Retinal pigment epithelial cell (primary cell): ENCODE measurements around the gene PFKFB2.

ENCODE experiments used
- DNase-seq: peaks from one replicate; pipeline ENCODE4 v3.0.0-alpha.2; 2010; ENCODE audit warnings: low read depth
- H3K4me3 ChIP-seq: 2 replicates; pipeline ENCODE4 v1.5.1; 2011; ENCODE audit warnings: mild to moderate bottlenecking, low read length, control low read depth, moderate library complexity
- CTCF ChIP-seq: conservative IDR thresholded peaks from 2 replicates; pipeline ENCODE4 v1.5.1; 2011; ENCODE audit warnings: low read depth, low read length, control low read depth, inconsistent platforms

Gene PFKFB2

GRCh38 chr1:207027921-207028320 lies 25.2 kb upstream of the PFKFB2 start:
- no peak for TF ChIP-seq CTCF
- H3K4me3 ChIP-seq = no peak overlapping the region
- no peak for DNase-seq

- TF ChIP-seq CTCF = no peak
- no peak for DNase-seq
- no peak overlapping the region for H3K4me3 ChIP-seq
These were observed 24.0 kb upstream of the PFKFB2 start for GRCh38 chr1:207028884-207029650.

GRCh38 chr1:207029701-207030521 lies 23.2 kb upstream of the PFKFB2 start:
- DNase-seq = no peak
- H3K4me3 ChIP-seq = no peak overlapping the region
- TF ChIP-seq CTCF = no peak

- TF ChIP-seq CTCF = no peak
- no peak overlapping the region for H3K4me3 ChIP-seq
- DNase-seq = no peak
These were observed 22.5 kb upstream of the PFKFB2 start for GRCh38 chr1:207030522-207031009.

- TF ChIP-seq CTCF = no peak
- H3K4me3 ChIP-seq = no peak overlapping the region
- DNase-seq = no peak
These were observed 22.1 kb upstream of the PFKFB2 start for GRCh38 chr1:207031016-207031415.

GRCh38 chr1:207031632-207032264 lies 21.3 kb upstream of the PFKFB2 start:
- DNase-seq = no peak
- TF ChIP-seq CTCF = no peak
- no peak overlapping the region for H3K4me3 ChIP-seq
